ENCODE data around the gene VSIG10.
A peak's percentile ranks its signal among the peaks of the same experiment; 100 is the strongest.

VSIG10 gene

DNA sequence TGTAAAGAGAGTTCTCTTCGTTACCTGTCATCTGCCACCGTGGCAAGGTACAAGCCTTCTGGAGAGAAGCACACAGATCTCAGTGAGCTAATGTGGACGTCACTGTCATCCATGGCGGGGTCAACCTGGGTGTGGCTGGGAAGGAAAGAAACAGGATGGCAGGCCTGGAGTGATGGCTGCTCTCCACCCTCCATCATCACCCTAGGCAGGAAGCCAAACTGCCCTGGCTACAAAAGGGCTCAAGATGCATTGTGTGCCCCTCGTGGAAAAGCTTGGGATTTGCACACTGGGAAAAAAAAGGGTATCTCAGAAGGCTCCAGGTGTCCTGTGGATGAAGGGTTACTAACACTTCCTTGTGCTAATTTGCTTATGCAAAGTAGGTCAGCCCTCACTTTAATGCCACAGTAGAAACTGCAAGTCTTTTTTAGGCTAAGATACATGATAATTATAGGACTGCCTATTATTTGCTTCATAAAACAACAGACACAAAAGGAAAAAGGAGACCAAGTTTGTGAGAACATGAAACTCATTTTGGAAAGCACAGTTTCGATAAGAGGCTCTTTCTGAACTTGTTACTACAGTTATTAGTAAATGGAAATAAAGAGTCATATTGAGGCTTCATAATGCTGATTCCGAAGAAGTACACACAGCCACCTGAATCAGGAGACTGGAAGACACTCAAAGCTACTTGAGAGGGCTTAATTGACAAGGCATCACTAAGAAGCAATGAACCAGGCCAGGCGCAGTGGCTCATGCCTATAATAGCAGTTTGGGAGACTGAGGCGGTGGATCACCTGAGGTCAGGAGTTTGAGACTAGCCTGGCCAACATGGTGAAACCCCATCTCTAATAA is 68.4 kb downstream of the VSIG10 start:
- peaks cover 23% of the 10 kb centered on the region for H3K4me1 ChIP-seq (ENCODE audit: low read length)
- H4K20me1 ChIP-seq (ENCODE audit: insufficient read depth, low read length) = peaks cover 8% of the 10 kb centered on the region
- H3K4me3 ChIP-seq (ENCODE audit: low read length) = peak overlapping the region; percentile 33; the same call in 1 of the 2 replicates
- H3K36me3 ChIP-seq (replicated peaks; ENCODE audit: low read depth, low read length) = peaks cover 64% of the 10 kb centered on the region
- TF ChIP-seq EZH2phosphoT487 (IDR thresholded peaks at IDR 0.05; ENCODE audit: low read depth) = no peak
- TF ChIP-seq, protein P1, sequence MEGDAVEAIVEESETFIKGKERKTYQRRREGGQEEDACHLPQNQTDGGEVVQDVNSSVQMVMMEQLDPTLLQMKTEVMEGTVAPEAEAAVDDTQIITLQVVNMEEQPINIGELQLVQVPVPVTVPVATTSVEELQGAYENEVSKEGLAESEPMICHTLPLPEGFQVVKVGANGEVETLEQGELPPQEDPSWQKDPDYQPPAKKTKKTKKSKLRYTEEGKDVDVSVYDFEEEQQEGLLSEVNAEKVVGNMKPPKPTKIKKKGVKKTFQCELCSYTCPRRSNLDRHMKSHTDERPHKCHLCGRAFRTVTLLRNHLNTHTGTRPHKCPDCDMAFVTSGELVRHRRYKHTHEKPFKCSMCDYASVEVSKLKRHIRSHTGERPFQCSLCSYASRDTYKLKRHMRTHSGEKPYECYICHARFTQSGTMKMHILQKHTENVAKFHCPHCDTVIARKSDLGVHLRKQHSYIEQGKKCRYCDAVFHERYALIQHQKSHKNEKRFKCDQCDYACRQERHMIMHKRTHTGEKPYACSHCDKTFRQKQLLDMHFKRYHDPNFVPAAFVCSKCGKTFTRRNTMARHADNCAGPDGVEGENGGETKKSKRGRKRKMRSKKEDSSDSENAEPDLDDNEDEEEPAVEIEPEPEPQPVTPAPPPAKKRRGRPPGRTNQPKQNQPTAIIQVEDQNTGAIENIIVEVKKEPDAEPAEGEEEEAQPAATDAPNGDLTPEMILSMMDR (IDR thresholded peaks at IDR 0.05; ENCODE audit: low read depth, low read length) = no peak; the same call in 1 of the 2 replicates
- H3K9me3 ChIP-seq (ENCODE audit: insufficient read depth, low read length) = no peaks in the 10 kb centered on the region
- no peaks in the 10 kb centered on the region for H3K27me3 ChIP-seq (ENCODE audit: low read depth, low read length)
- H3K4me2 ChIP-seq (ENCODE audit: low read length) = peak overlapping the region; percentile 52
- H3K9ac ChIP-seq (ENCODE audit: low read length) = peak overlapping the region; percentile 14; the same call in 1 of the 2 replicates
- H3K27ac ChIP-seq (ENCODE audit: low read length) = peak overlapping the region; percentile 83
- no peak overlapping the region for H2AFZ ChIP-seq (ENCODE audit: low read depth, low read length)
- no peaks in the 10 kb centered on the region for H3K79me2 ChIP-seq (ENCODE audit: low read length)

DNA sequence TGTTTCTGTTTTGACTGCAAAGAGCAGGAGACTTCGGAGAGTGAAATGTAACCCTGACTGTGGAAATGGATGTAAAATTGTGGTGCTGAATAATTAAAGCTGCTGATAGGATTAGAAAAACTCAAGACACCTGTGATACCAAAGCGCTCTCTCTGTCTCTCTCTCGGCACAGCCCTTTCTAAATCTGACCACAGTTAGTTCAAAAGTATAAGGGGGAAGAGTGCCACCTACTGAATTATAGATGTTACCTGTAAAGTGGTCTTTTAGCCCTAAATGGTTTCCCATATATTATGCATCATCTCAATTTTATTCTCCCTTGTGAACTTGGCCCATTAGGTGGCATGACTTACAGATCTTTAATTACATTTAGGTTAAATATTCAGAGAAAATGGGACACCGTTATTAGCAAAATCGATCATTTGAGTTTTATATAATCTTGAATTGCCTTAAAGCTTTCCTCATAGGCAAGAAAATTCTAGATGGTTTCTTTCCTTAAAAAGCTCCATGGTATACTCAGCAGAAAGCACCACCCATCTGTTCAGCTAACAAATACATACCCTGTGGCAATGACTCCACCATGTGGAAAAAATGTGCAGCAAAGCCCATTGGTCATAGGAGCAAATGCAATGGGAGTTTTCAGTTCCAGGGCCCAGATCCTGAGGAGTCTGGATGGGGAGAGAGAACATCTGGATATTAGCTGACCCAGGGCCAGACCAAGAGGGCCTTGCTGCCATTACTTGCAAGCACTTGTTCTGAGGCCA is 69.2 kb downstream of the VSIG10 start:
- peak overlapping the region; percentile 52 for H3K4me2 ChIP-seq (ENCODE audit: low read length)
- no peak overlapping the region for H2AFZ ChIP-seq (ENCODE audit: low read depth, low read length)
- peak overlapping the region; percentile 83 for H3K27ac ChIP-seq (ENCODE audit: low read length)
- H3K9ac ChIP-seq (ENCODE audit: low read length) = no peak overlapping the region; the same call in 1 of the 2 replicates
- H3K27me3 ChIP-seq (ENCODE audit: low read depth, low read length) = no peaks in the 10 kb centered on the region
- peaks cover 72% of the 10 kb centered on the region for H3K36me3 ChIP-seq (replicated peaks; ENCODE audit: low read depth, low read length)
- peaks cover 8% of the 10 kb centered on the region for H4K20me1 ChIP-seq (ENCODE audit: insufficient read depth, low read length)
- peaks cover 23% of the 10 kb centered on the region for H3K4me1 ChIP-seq (ENCODE audit: low read length)
- TF ChIP-seq EZH2phosphoT487 (IDR thresholded peaks at IDR 0.05; ENCODE audit: low read depth) = no peak
- TF ChIP-seq, protein P1 (IDR thresholded peaks at IDR 0.05; ENCODE audit: low read depth, low read length) = peak; percentile 26
- no peaks in the 10 kb centered on the region for H3K9me3 ChIP-seq (ENCODE audit: insufficient read depth, low read length)
- no peaks in the 10 kb centered on the region for H3K79me2 ChIP-seq (ENCODE audit: low read length)
- peak overlapping the region; percentile 33; the same call in 1 of the 2 replicates for H3K4me3 ChIP-seq (ENCODE audit: low read length)

DNA sequence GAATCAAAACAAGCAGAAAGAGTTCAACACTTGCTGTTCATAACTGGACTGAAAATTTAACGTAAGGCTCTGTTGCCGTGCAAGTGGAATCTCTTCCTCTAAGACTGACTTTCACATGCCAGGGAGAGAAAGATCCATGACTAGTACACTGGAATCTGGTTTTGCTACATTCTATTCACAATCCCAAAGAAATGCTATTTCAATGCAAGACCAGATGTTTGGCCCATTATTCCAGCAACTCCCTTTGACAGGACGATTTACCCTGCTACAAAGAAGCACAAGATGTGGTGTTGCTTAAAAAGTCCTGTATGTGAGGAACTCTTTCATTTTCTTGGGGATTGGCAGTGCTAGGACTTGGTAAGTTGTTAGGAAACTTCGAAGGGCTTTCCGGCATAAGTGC is 69.9 kb downstream of the VSIG10 start:
- no peak for TF ChIP-seq EZH2phosphoT487 (IDR thresholded peaks at IDR 0.05; ENCODE audit: low read depth)
- TF ChIP-seq, protein P1 (IDR thresholded peaks at IDR 0.05; ENCODE audit: low read depth, low read length) = no peak
- Histone ChIP-seq H3K4me1 (ENCODE audit: low read length) (peaks cover 23% of the 10 kb centered on the region), H2AFZ (ENCODE audit: low read depth, low read length) (no peak overlapping the region), H3K27ac (ENCODE audit: low read length) (no peak overlapping the region), H3K9ac (ENCODE audit: low read length) (no peak overlapping the region), H3K27me3 (ENCODE audit: low read depth, low read length) (no peaks in the 10 kb centered on the region), H3K36me3 (replicated peaks; ENCODE audit: low read depth, low read length) (peaks cover 72% of the 10 kb centered on the region), H3K9me3 (ENCODE audit: insufficient read depth, low read length) (no peaks in the 10 kb centered on the region), H4K20me1 (ENCODE audit: insufficient read depth, low read length) (peaks cover 8% of the 10 kb centered on the region), H3K4me2 (ENCODE audit: low read length) (no peak overlapping the region), H3K79me2 (ENCODE audit: low read length) (no peaks in the 10 kb centered on the region), H3K4me3 (ENCODE audit: low read length) (no peak overlapping the region)

DNA sequence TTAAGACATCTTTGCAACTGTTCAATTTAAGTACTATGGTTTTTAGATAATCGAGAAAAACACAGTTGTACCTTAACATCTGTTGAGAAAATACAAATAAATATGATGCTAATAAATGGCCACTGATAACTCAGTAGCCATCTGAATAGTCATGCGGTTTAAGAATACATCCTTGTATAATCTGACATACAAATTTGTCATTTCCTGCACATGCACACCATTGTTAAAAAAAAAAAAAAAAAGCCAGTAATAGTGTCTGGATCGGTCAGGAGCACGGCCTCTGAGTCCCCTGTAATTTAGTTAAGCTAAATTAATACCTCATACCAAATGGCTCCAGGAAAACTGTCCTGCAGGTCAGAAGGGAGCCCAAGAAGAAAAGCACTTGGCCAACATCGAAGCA is 70.5 kb downstream of the VSIG10 start:
- Histone ChIP-seq H3K4me3 (ENCODE audit: low read length) (no peak overlapping the region), H3K9me3 (ENCODE audit: insufficient read depth, low read length) (no peaks in the 10 kb centered on the region), H3K4me2 (ENCODE audit: low read length) (no peak overlapping the region), H3K4me1 (ENCODE audit: low read length) (peaks cover 23% of the 10 kb centered on the region), H3K27me3 (ENCODE audit: low read depth, low read length) (no peaks in the 10 kb centered on the region), H2AFZ (ENCODE audit: low read depth, low read length) (no peak overlapping the region), H3K9ac (ENCODE audit: low read length) (no peak overlapping the region), H4K20me1 (ENCODE audit: insufficient read depth, low read length) (peaks cover 8% of the 10 kb centered on the region), H3K27ac (ENCODE audit: low read length) (no peak overlapping the region), H3K79me2 (ENCODE audit: low read length) (no peaks in the 10 kb centered on the region), H3K36me3 (replicated peaks; ENCODE audit: low read depth, low read length) (peaks cover 72% of the 10 kb centered on the region)
- TF ChIP-seq, protein P1 (IDR thresholded peaks at IDR 0.05; ENCODE audit: low read depth, low read length) = no peak
- TF ChIP-seq EZH2phosphoT487 (IDR thresholded peaks at IDR 0.05; ENCODE audit: low read depth) = no peak

All from OCI-LY3 (cell line).